IMR-90 (cell line): ENCODE data around the gene ZNF688. TPM values are rescaled to one million over a fixed set of nuclear protein-coding genes. Genes with fewer than 3 reads are reported as not detected.

Source experiments
- ATAC-seq: fragments of 200-7000 bp; cut with Tn5 transposase; 2 replicates; pipeline ENCODE4 v1.9.1; 2020; ENCODE audit warnings: low read depth, mild to moderate bottlenecking, moderate library complexity
- BruUV-seq: library from RNA; stranded (reverse); fragments of 400-500 nt; replicated peaks from 2 replicates; lab custom pipeline; 2021; lab: Mats Ljungman, UMichigan
- CTCF ChIA-PET: fragments of 300-600 bp; formaldehyde crosslinking; extraction: SDS; loops from one replicate; lab custom pipeline; 2021; ENCODE audit warnings: antibody characterized with exemption; lab: Yijun Ruan, JAX
- POLR2A ChIA-PET: fragments of 300-600 bp; sonication (Branson Sonifier 250); formaldehyde crosslinking; loops from one replicate; lab custom pipeline; 2022; ENCODE audit warnings: antibody characterized with exemption; ENCODE audit not compliant: unreplicated experiment; lab: Charles Lee
- DNase-seq: peaks from one replicate; pipeline ENCODE4 v3.0.0; 2013
- H2AFZ ChIP-seq: replicated peaks from 2 replicates; pipeline ENCODE3; 2013; ENCODE audit warnings: low read length, mild to moderate bottlenecking; ENCODE audit not compliant: poor library complexity
- H2AK5ac ChIP-seq: 2 replicates; pipeline ENCODE4 v1.6.1; 2013; ENCODE audit warnings: low read depth, low read length, inconsistent platforms
- H2AK9ac ChIP-seq: replicated peaks from 2 replicates; pipeline ENCODE3; 2013; ENCODE audit warnings: mild to moderate bottlenecking, low read depth, low read length, moderate library complexity; ENCODE audit not compliant: poor library complexity
- H2BK120ac ChIP-seq: 2 replicates; pipeline ENCODE4 v1.6.1; 2013; ENCODE audit warnings: low read depth, low read length, inconsistent platforms
- H2BK15ac ChIP-seq: 3 replicates; pipeline ENCODE4 v1.6.1; 2013; ENCODE audit warnings: low read depth, low read length, inconsistent platforms
- H2BK20ac ChIP-seq: 2 replicates; pipeline ENCODE4 v1.6.1; 2013; ENCODE audit warnings: low read depth, mild to moderate bottlenecking, inconsistent platforms, low read length, moderate library complexity
- H2BK5ac ChIP-seq: 2 replicates; pipeline ENCODE4 v1.6.1; 2013; ENCODE audit warnings: mild to moderate bottlenecking, low read depth, low read length, inconsistent platforms; ENCODE audit not compliant: poor library complexity, severe bottlenecking
- H3K14ac ChIP-seq: replicated peaks from 2 replicates; pipeline ENCODE4 v1.6.1; 2013; ENCODE audit warnings: low read depth, low read length, inconsistent platforms
- H3K18ac ChIP-seq: 2 replicates; pipeline ENCODE4 v1.6.1; 2013; ENCODE audit warnings: low read depth, low read length, control low read depth
- H3K23ac ChIP-seq: 2 replicates; pipeline ENCODE4 v1.6.1; 2013; ENCODE audit warnings: low read depth, low read length, inconsistent platforms
- H3K27ac ChIP-seq: 2 replicates; pipeline ENCODE4 v1.5.1; 2013; ENCODE audit warnings: mild to moderate bottlenecking, control low read depth, low read length; ENCODE audit not compliant: insufficient read depth
- H3K27me3 ChIP-seq: 2 replicates; pipeline ENCODE4 v1.6.1; 2013; ENCODE audit warnings: low read length; ENCODE audit not compliant: control insufficient read depth, insufficient read depth
- H3K36me3 ChIP-seq: 2 replicates; pipeline ENCODE4 v1.6.1; 2013; ENCODE audit warnings: low read length, mixed read lengths; ENCODE audit not compliant: control insufficient read depth, insufficient read depth
- H3K4ac ChIP-seq: 2 replicates; pipeline ENCODE4 v1.6.1; 2013; ENCODE audit warnings: low read depth, low read length, inconsistent platforms
- H3K4me1 ChIP-seq: 2 replicates; pipeline ENCODE4 v1.6.1; 2013; ENCODE audit warnings: low read length, mixed read lengths; ENCODE audit not compliant: control insufficient read depth, insufficient read depth
- H3K4me2 ChIP-seq: 2 replicates; pipeline ENCODE4 v1.6.1; 2013; ENCODE audit warnings: low read depth, mild to moderate bottlenecking, control low read depth, low read length, moderate library complexity
- H3K4me3 ChIP-seq: 2 replicates; pipeline ENCODE4 v1.5.1; 2013; ENCODE audit warnings: low read depth, mild to moderate bottlenecking, control low read depth, low read length, moderate library complexity; ENCODE audit not compliant: insufficient read depth
- H3K56ac ChIP-seq: 2 replicates; pipeline ENCODE4 v1.6.1; 2013; ENCODE audit warnings: low read length, inconsistent platforms; ENCODE audit not compliant: insufficient read depth; ENCODE audit errors: extremely low read depth
- H3K79me1 ChIP-seq, 2 experiments: 2 replicates each; pipeline ENCODE4 v1.6.1; 2013; ENCODE audit warnings: low read length in 2 of 2, inconsistent platforms in 1 of 2, low read depth in 1 of 2
- H3K9ac ChIP-seq: 2 replicates; pipeline ENCODE4 v1.6.1; 2013; ENCODE audit warnings: low read depth, low read length, control low read depth
- H3K9me1 ChIP-seq: 2 replicates; pipeline ENCODE4 v1.6.1; 2013; ENCODE audit warnings: low read length, inconsistent platforms; ENCODE audit not compliant: insufficient read depth
- H3K9me3 ChIP-seq: 2 replicates; pipeline ENCODE4 v1.6.1; 2013; ENCODE audit warnings: low read length; ENCODE audit not compliant: control insufficient read depth, insufficient read depth
- H4K20me1 ChIP-seq: 2 replicates; pipeline ENCODE4 v1.6.1; 2013; ENCODE audit warnings: low read length, inconsistent platforms; ENCODE audit not compliant: insufficient read depth
- H4K5ac ChIP-seq: 2 replicates; pipeline ENCODE4 v1.6.1; 2013; ENCODE audit warnings: mild to moderate bottlenecking, low read depth, low read length, control low read depth
- H4K8ac ChIP-seq, 2 experiments: 2 replicates each; pipeline ENCODE4 v1.6.1; 2013; ENCODE audit warnings: low read depth in 2 of 2, low read length in 2 of 2, control low read depth in 1 of 2, inconsistent platforms in 1 of 2
- H4K91ac ChIP-seq: 2 replicates; pipeline ENCODE4 v1.6.1; 2013; ENCODE audit warnings: low read depth, low read length, inconsistent platforms; ENCODE audit not compliant: insufficient read depth
- BHLHE40 ChIP-seq: fragments of 150-350 bp; IDR thresholded peaks from 2 replicates; pipeline ENCODE4 v1.6.1; 2016; ENCODE audit warnings: mild to moderate bottlenecking, low read depth, low read length
- CTCF ChIP-seq: conservative IDR thresholded peaks from 2 replicates; pipeline ENCODE4 v1.5.1; 2012; ENCODE audit warnings: mild to moderate bottlenecking, low read depth, low read length, improper control_type of control experiment
- RCOR1 ChIP-seq: IDR thresholded peaks from 2 replicates; pipeline ENCODE4 v1.6.1; 2012; ENCODE audit warnings: mild to moderate bottlenecking, low read length, improper control_type of control experiment; ENCODE audit not compliant: insufficient replicate concordance
- USF2 ChIP-seq: fragments of 150-350 bp; IDR thresholded peaks from 2 replicates; pipeline ENCODE4 v1.6.1; 2017; ENCODE audit warnings: mild to moderate bottlenecking, antibody characterized with exemption, low read length, low read depth
- WGBS, 2 experiments: methylation state at CpG; one replicate each; pipeline versions ENCODE4 v1.1.5 to v1.1.7; 2013; ENCODE audit warnings: missing lambda C conversion rate in 2 of 2; ENCODE audit not compliant: insufficient read length in 1 of 2; ENCODE audit errors: extremely low coverage in 2 of 2; 5-methylcytosine and 5-hydroxymethylcytosine counted together
- dilution Hi-C: fragments of 300-500 bp; cut with HindIII; formaldehyde crosslinking; loops from one replicate; pipeline ENCODE4 v1.14.3; 2018; ENCODE audit warnings: low sequenced_read_pairs; ENCODE audit not compliant: unreplicated experiment
- in situ Hi-C: fragments of 300-500 bp; cut with MboI; formaldehyde crosslinking; loops from 3 replicates; pipeline ENCODE4 v1.14.3; 2019; ENCODE audit warnings: low sequenced_read_pairs, inconsistent platforms, mixed read lengths
- intact Hi-C: fragments of 100-400 bp; cut with micrococcal nuclease; formaldehyde crosslinking; loops from 2 replicates; pipeline ENCODE4 v1.10.0; 2022
- polyA plus RNA-seq, 3 experiments: library from polyadenylated mRNA; depleted of rRNA; stranded (reverse); fragments of >200 nt; gene quantifications; 2 replicates each; pipeline ENCODE4 v1.2.3, GENCODE V29; 2012; ENCODE audit warnings: low replicate concordance in 1 of 3
- total RNA-seq: library from RNA; depleted of rRNA; stranded (reverse); fragments of >200 nt; gene quantifications from 2 replicates; pipeline ENCODE4 v1.2.3, GENCODE V29; 2012

The ZNF688 gene
- total and polyA plus RNA-seq, 2 of the 4 experiments (the other 2 are of a cell fraction): 1.8 to 3.7 TPM

- ATAC-seq: no peak
- Histone ChIP-seq H2BK20ac (no peak overlapping the region), H3K9ac (no peak overlapping the region), H3K18ac (no peak overlapping the region), H2BK5ac (no peak overlapping the region), H4K5ac (no peak overlapping the region), H2AFZ (no peak overlapping the region), H2BK120ac (no peak overlapping the region), H3K4me1 (peaks cover 3% of the 10 kb centered on the region; the same call in 1 of the 2 replicates), H2AK5ac (no peak overlapping the region), H3K4me3 (no peak overlapping the region), H3K27ac (no peak overlapping the region), H4K91ac (no peak overlapping the region), H3K23ac (no peak overlapping the region), H4K20me1 (no peaks in the 10 kb centered on the region), H2AK9ac (no peak overlapping the region), H3K27me3 (no peaks in the 10 kb centered on the region), H3K9me3 (no peaks in the 10 kb centered on the region), H3K36me3 (peaks cover 4% of the 10 kb centered on the region), H2BK15ac (no peak overlapping the region), H3K9me1 (no peaks in the 10 kb centered on the region), H3K4ac (no peak overlapping the region), H3K4me2 (no peak overlapping the region), H3K14ac (no peak overlapping the region), H4K8ac (no peak overlapping the region), H3K56ac (no peak overlapping the region), H3K79me1 (peaks cover 18 to 32% of the 10 kb centered on the region in 2 experiments)
- intact Hi-C loops: no loop called here
- no CpG with 5 or more reads among the region's 2 CpGs for WGBS, 2 experiments
- dilution Hi-C loops: no loop called here
- POLR2A ChIA-PET: no interaction called here
- no TSS peak for BruUV-seq
- in situ Hi-C loops: no loop called here
- TF ChIP-seq CTCF (no peak), USF2 (no peak), RCOR1 (no peak), BHLHE40 (no peak)
- DNase-seq: no peak
- CTCF ChIA-PET: interaction anchor here (0.7 kb wide), 1 partner anchor 12 kb away, joined by 3 read pairs; no protein-coding TSS in a partner anchor
Observed at GRCh38 chr16:30588651-30589050, 17.1 kb upstream of the ZNF688 start.
